SK-N-SH (cell line): Measurements from ENCODE around the gene ALS2CL. TPM values are rescaled to one million over a fixed set of nuclear protein-coding genes. Genes with fewer than 3 reads are reported as not detected.

ENCODE experiments used
- CTCF ChIA-PET: fragments of 300-600, 350-600 bp; formaldehyde crosslinking; extraction: SDS; loops from one replicate; lab custom pipeline; 2021; lab: Yijun Ruan, JAX
- POLR2A ChIA-PET: fragments of 350-600 bp; sonication (Branson Sonifier 250); formaldehyde crosslinking; extraction: SDS; loops from one replicate; lab custom pipeline; 2020; ENCODE audit warnings: antibody characterized with exemption, inconsistent platforms; lab: Yijun Ruan, JAX
- DNase-seq: peaks from one replicate; pipeline ENCODE4 v3.0.0; 2012
- H2AFZ ChIP-seq: fragments of 200-600 bp; sonication (generic); 2 replicates; pipeline ENCODE4 v1.8.1; 2016; ENCODE audit warnings: antibody characterized with exemption, mild to moderate bottlenecking, low read depth
- H3F3A ChIP-seq: fragments of 200-600 bp; sonication (generic); replicated peaks from 2 replicates; pipeline ENCODE3; 2016; ENCODE audit warnings: antibody characterized with exemption, mild to moderate bottlenecking; ENCODE audit not compliant: insufficient read depth
- H3K27ac ChIP-seq, 2 experiments: fragments of 200-500 bp in 1 of 2; fragments of 200-600 bp in 1 of 2; sonication (Bioruptor generic) in 1 of 2; sonication (generic), shearing (Covaris generic) in 1 of 2; 2 replicates each; pipeline versions ENCODE4 v1.5.1 to v1.6.1; 2014 to 2016; ENCODE audit warnings: low read depth in 2 of 2, inconsistent platforms in 1 of 2, low read length in 1 of 2, mild to moderate bottlenecking in 1 of 2, mixed read lengths in 1 of 2
- H3K27me3 ChIP-seq: fragments of 200-600 bp; sonication (generic), shearing (Covaris generic); 2 replicates; pipeline ENCODE4 v1.6.1; 2016; ENCODE audit warnings: mixed run types; ENCODE audit not compliant: insufficient read depth
- H3K36me3 ChIP-seq, 2 experiments: fragments of 200-500 bp in 1 of 2; fragments of 200-600 bp in 1 of 2; sonication (Bioruptor generic) in 1 of 2; sonication (generic) in 1 of 2; replicated peaks in 1 of 2; 2 replicates each; pipeline versions ENCODE3 to v1.5.1; 2014 to 2016; ENCODE audit warnings: low read length in 1 of 2, mild to moderate bottlenecking in 1 of 2; ENCODE audit not compliant: insufficient read depth in 2 of 2, control insufficient read depth in 1 of 2
- H3K4me1 ChIP-seq, 2 experiments: fragments of 200-500 bp in 1 of 2; fragments of 200-600 bp in 1 of 2; sonication (Bioruptor generic) in 1 of 2; sonication (generic), shearing (Covaris generic) in 1 of 2; 2 replicates each; pipeline versions ENCODE4 v1.5.1 to v1.6.1; 2014 to 2016; ENCODE audit warnings: low read depth in 1 of 2, low read length in 1 of 2, mixed run types in 1 of 2; ENCODE audit not compliant: insufficient read depth in 2 of 2, control insufficient read depth in 1 of 2
- H3K4me2 ChIP-seq: fragments of 200-600 bp; sonication (generic), shearing (Covaris generic); 2 replicates; pipeline ENCODE4 v1.6.1; 2017; ENCODE audit warnings: mixed run types
- H3K4me3 ChIP-seq, 2 experiments: fragments of 200-500 bp in 1 of 2; fragments of 200-600 bp in 1 of 2; sonication (Bioruptor generic) in 1 of 2; sonication (generic), shearing (Covaris generic) in 1 of 2; 2 replicates each; pipeline versions ENCODE4 v1.5.1 to v1.8.1; 2014 to 2016; ENCODE audit warnings: low read depth in 2 of 2, inconsistent platforms in 1 of 2, low read length in 1 of 2, mild to moderate bottlenecking in 1 of 2, mixed read lengths in 1 of 2, moderate library complexity in 1 of 2
- H3K79me2 ChIP-seq: fragments of 200-600 bp; sonication (generic); 2 replicates; pipeline ENCODE4 v1.8.1; 2017; ENCODE audit warnings: mild to moderate bottlenecking; ENCODE audit not compliant: insufficient read depth
- H3K9ac ChIP-seq: fragments of 200-600 bp; sonication (generic); 2 replicates; pipeline ENCODE4 v1.6.1; 2017; ENCODE audit warnings: mixed run types
- H3K9me2 ChIP-seq: fragments of 200-600 bp; sonication (generic); 2 replicates; pipeline ENCODE4 v1.6.1; 2017; ENCODE audit warnings: mixed run types
- H3K9me3 ChIP-seq: fragments of 200-600 bp; sonication (generic); 2 replicates; pipeline ENCODE4 v1.6.1; 2017; ENCODE audit warnings: mixed run types, mild to moderate bottlenecking, moderate library complexity
- H4K20me1 ChIP-seq: fragments of 200-600 bp; sonication (generic); 2 replicates; pipeline ENCODE4 v1.6.1; 2017; ENCODE audit warnings: mild to moderate bottlenecking, mixed run types; ENCODE audit not compliant: insufficient read depth
- EZH2phosphoT487 ChIP-seq: fragments of 200-600 bp; sonication (generic); IDR thresholded peaks from 2 replicates; pipeline ENCODE4 v1.6.1; 2017; ENCODE audit warnings: low read depth, mixed run types, mild to moderate bottlenecking, antibody characterized with exemption, moderate library complexity, borderline replicate concordance
- RFX5 ChIP-seq: IDR thresholded peaks from 2 replicates; pipeline ENCODE4 v1.6.1; 2012; ENCODE audit warnings: mild to moderate bottlenecking, improper control_type of control experiment, low read length
- SMC3 ChIP-seq: IDR thresholded peaks from 2 replicates; pipeline ENCODE4 v1.6.1; 2012; ENCODE audit warnings: low read depth, low read length, improper control_type of control experiment
- TAF1 ChIP-seq: IDR thresholded peaks from 2 replicates; pipeline ENCODE4 v1.6.1; 2012; ENCODE audit warnings: low read depth, mild to moderate bottlenecking, low read length, moderate library complexity, borderline replicate concordance
- TEAD4 ChIP-seq: IDR thresholded peaks from 2 replicates; pipeline ENCODE4 v1.4.0; 2012; ENCODE audit warnings: mild to moderate bottlenecking, borderline replicate concordance; ENCODE audit not compliant: insufficient read depth
- WGBS: methylation state at CpG from one replicate; pipeline ENCODE4 v1.1.6; 2017; ENCODE audit warnings: low lambda C conversion rate; 5-methylcytosine and 5-hydroxymethylcytosine counted together
- polyA plus RNA-seq, 3 experiments: library from polyadenylated mRNA; depleted of rRNA; stranded (reverse); fragments of >200 nt; gene quantifications; 2 replicates each; pipeline ENCODE4 v1.2.3, GENCODE V29; 2012
- TF ChIP-seq, protein P1 (sequence below): fragments of 150-350 bp; IDR thresholded peaks from 2 replicates; pipeline ENCODE4 v1.6.1; 2016; ENCODE audit warnings: mild to moderate bottlenecking, low read depth, low read length
- TF ChIP-seq, protein P2 (sequence below): IDR thresholded peaks from 2 replicates; pipeline ENCODE4 v1.4.0; 2012; ENCODE audit warnings: low read depth, borderline replicate concordance
- TF ChIP-seq, protein P3 (sequence below): IDR thresholded peaks from 2 replicates; pipeline ENCODE4 v1.6.1; 2012; ENCODE audit warnings: mild to moderate bottlenecking, low read depth, low read length, moderate library complexity
- TF ChIP-seq, protein P4 (sequence below): IDR thresholded peaks from 2 replicates; pipeline ENCODE4 v1.4.0; 2012; ENCODE audit warnings: low read depth

Gene ALS2CL
- polyA plus RNA-seq, 1 of the 3 experiments (the other 2 are of a cell fraction), result 0.18 TPM

DNA sequence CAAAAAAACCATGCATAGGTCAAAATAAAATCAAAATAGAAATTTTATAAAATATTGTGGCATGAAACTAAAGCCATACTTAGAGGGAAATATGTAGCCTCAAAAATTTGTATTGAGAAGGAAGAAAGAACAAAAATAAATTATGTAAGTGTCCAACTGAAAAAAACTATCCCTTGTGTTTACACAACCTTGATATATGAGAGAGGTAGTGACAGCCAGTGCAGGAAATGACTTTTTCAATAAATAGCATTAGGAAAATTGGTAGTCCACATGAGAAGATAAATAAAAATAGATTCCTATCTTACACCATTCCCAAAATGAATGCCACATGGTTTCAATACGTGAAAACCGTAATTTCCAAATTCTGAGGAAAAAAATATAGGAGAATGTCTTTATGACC, 37.3 kb upstream of the ALS2CL start:
- TF ChIP-seq, protein P1, sequence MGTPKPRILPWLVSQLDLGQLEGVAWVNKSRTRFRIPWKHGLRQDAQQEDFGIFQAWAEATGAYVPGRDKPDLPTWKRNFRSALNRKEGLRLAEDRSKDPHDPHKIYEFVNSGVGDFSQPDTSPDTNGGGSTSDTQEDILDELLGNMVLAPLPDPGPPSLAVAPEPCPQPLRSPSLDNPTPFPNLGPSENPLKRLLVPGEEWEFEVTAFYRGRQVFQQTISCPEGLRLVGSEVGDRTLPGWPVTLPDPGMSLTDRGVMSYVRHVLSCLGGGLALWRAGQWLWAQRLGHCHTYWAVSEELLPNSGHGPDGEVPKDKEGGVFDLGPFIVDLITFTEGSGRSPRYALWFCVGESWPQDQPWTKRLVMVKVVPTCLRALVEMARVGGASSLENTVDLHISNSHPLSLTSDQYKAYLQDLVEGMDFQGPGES, result no peak
- TF ChIP-seq TEAD4, result no peak
- TF ChIP-seq, protein P2, sequence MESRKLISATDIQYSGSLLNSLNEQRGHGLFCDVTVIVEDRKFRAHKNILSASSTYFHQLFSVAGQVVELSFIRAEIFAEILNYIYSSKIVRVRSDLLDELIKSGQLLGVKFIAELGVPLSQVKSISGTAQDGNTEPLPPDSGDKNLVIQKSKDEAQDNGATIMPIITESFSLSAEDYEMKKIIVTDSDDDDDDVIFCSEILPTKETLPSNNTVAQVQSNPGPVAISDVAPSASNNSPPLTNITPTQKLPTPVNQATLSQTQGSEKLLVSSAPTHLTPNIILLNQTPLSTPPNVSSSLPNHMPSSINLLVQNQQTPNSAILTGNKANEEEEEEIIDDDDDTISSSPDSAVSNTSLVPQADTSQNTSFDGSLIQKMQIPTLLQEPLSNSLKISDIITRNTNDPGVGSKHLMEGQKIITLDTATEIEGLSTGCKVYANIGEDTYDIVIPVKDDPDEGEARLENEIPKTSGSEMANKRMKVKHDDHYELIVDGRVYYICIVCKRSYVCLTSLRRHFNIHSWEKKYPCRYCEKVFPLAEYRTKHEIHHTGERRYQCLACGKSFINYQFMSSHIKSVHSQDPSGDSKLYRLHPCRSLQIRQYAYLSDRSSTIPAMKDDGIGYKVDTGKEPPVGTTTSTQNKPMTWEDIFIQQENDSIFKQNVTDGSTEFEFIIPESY, result no peak
- no peak for TF ChIP-seq EZH2phosphoT487
- TF ChIP-seq TAF1, result no peak
- no peak for TF ChIP-seq RFX5
- TF ChIP-seq, protein P3, sequence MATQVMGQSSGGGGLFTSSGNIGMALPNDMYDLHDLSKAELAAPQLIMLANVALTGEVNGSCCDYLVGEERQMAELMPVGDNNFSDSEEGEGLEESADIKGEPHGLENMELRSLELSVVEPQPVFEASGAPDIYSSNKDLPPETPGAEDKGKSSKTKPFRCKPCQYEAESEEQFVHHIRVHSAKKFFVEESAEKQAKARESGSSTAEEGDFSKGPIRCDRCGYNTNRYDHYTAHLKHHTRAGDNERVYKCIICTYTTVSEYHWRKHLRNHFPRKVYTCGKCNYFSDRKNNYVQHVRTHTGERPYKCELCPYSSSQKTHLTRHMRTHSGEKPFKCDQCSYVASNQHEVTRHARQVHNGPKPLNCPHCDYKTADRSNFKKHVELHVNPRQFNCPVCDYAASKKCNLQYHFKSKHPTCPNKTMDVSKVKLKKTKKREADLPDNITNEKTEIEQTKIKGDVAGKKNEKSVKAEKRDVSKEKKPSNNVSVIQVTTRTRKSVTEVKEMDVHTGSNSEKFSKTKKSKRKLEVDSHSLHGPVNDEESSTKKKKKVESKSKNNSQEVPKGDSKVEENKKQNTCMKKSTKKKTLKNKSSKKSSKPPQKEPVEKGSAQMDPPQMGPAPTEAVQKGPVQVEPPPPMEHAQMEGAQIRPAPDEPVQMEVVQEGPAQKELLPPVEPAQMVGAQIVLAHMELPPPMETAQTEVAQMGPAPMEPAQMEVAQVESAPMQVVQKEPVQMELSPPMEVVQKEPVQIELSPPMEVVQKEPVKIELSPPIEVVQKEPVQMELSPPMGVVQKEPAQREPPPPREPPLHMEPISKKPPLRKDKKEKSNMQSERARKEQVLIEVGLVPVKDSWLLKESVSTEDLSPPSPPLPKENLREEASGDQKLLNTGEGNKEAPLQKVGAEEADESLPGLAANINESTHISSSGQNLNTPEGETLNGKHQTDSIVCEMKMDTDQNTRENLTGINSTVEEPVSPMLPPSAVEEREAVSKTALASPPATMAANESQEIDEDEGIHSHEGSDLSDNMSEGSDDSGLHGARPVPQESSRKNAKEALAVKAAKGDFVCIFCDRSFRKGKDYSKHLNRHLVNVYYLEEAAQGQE, result no peak
- TF ChIP-seq, protein P4, sequence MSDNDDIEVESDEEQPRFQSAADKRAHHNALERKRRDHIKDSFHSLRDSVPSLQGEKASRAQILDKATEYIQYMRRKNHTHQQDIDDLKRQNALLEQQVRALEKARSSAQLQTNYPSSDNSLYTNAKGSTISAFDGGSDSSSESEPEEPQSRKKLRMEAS, result no peak
- TF ChIP-seq SMC3, result no peak

More for the DNA sequence above, 37.3 kb upstream of the ALS2CL start:
- Histone ChIP-seq H3K27me3 (no peaks in the 10 kb centered on the region), H3K79me2 (no peaks in the 10 kb centered on the region), H4K20me1 (no peaks in the 10 kb centered on the region), H3K4me3 (no peak overlapping the region), H3K9ac (no peak overlapping the region), H3K36me3 (no peaks in the 10 kb centered on the region), H3K4me1 (peaks cover 0 to 4% of the 10 kb centered on the region in 2 experiments; a peak in 3 of 4 replicates), H3K4me2 (no peak overlapping the region), H3F3A (no peaks in the 10 kb centered on the region), H3K9me2 (no peaks in the 10 kb centered on the region), H3K9me3 (no peaks in the 10 kb centered on the region), H3K27ac (no peak overlapping the region), H2AFZ (no peak overlapping the region)
- CTCF ChIA-PET, result interaction anchor here (1.8 kb wide), 1 partner anchor 25 kb away, joined by 4 read pairs; no protein-coding TSS in a partner anchor
- 3% methylated on average over 2 of the region's 2 CpGs for WGBS
- DNase-seq, result no peak
- POLR2A ChIA-PET, result no interaction called here
